Measurements from ENCODE around the gene ORM2. TPM values are rescaled to one million over a fixed set of nuclear protein-coding genes. Genes with fewer than 3 reads are reported as not detected.

ORM2 gene
- total and polyA plus RNA-seq, 2 of the 13 experiments (the other 11 are each of a cell fraction or from before 2014, with no cell fraction given), result 565 to 824 TPM

DNA sequence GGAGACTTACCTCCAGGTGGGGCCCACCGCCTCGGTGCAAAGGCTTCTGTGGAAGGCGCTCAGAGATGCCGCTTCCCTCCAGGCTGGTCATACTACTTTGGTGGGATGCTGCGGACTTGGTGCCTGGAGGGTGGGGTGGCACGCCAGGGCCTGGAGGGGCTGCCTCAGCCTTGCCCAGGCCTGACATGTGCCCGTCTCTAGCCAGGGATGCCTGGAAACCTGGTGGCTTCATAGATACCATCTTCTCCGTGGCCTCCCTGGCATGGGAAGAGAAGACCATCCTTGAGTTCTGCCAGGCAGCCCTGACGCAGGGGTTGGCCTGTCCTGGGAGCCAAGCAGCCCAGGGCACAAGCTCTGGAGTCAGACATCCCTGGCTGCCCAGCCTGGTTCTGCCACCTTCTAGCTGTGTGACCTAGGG is 28.3 kb downstream of the ORM2 start:
- TF ChIP-seq PCBP1 (IDR thresholded peaks at IDR 0.05; ENCODE audit: borderline replicate concordance, low read depth, low read length) (no peak), ARID2 (CRISPR knock-in tag; IDR thresholded peaks at IDR 0.05; ENCODE audit: borderline replicate concordance) (no peak), CEBPB (IDR thresholded peaks at IDR 0.05; ENCODE audit: borderline replicate concordance, low read depth, low read length) (no peak), ZNF354B (CRISPR knock-in tag; IDR thresholded peaks at IDR 0.05) (no peak), ZKSCAN8 (CRISPR knock-in tag; IDR thresholded peaks at IDR 0.05; ENCODE audit: borderline replicate concordance) (no peak), KAT2B (IDR thresholded peaks at IDR 0.05; ENCODE audit: borderline replicate concordance, low read depth, low read length) (no peak), RBFOX2 (IDR thresholded peaks at IDR 0.05; ENCODE audit: low read depth, low read length) (no peak), CHCHD3 (CRISPR knock-in tag; IDR thresholded peaks at IDR 0.05) (no peak), ZNF660 (CRISPR knock-in tag; IDR thresholded peaks at IDR 0.05; ENCODE audit: borderline replicate concordance, low read depth) (no peak), ZBTB3 (CRISPR knock-in tag; IDR thresholded peaks at IDR 0.05; ENCODE audit: borderline replicate concordance, low read depth) (no peak), NAIF1 (CRISPR knock-in tag; IDR thresholded peaks at IDR 0.05; ENCODE audit: borderline replicate concordance) (no peak), ISX (CRISPR knock-in tag; conservative IDR thresholded peaks at IDR 0.05) (no peak), ZNF782 (CRISPR knock-in tag; IDR thresholded peaks at IDR 0.05; ENCODE audit: borderline replicate concordance) (no peak), KLF16 (CRISPR knock-in tag; IDR thresholded peaks at IDR 0.05) (no peak), ZNF891 (CRISPR knock-in tag; IDR thresholded peaks at IDR 0.05) (no peak), ZNF775 (CRISPR knock-in tag; IDR thresholded peaks at IDR 0.05; ENCODE audit: borderline replicate concordance) (no peak)
- TF ChIP-seq, protein P1, sequence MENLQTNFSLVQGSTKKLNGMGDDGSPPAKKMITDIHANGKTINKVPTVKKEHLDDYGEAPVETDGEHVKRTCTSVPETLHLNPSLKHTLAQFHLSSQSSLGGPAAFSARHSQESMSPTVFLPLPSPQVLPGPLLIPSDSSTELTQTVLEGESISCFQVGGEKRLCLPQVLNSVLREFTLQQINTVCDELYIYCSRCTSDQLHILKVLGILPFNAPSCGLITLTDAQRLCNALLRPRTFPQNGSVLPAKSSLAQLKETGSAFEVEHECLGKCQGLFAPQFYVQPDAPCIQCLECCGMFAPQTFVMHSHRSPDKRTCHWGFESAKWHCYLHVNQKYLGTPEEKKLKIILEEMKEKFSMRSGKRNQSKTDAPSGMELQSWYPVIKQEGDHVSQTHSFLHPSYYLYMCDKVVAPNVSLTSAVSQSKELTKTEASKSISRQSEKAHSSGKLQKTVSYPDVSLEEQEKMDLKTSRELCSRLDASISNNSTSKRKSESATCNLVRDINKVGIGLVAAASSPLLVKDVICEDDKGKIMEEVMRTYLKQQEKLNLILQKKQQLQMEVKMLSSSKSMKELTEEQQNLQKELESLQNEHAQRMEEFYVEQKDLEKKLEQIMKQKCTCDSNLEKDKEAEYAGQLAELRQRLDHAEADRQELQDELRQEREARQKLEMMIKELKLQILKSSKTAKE (CRISPR knock-in tag; IDR thresholded peaks at IDR 0.05; ENCODE audit: borderline replicate concordance), result no peak
- TF ChIP-seq, protein P2, sequence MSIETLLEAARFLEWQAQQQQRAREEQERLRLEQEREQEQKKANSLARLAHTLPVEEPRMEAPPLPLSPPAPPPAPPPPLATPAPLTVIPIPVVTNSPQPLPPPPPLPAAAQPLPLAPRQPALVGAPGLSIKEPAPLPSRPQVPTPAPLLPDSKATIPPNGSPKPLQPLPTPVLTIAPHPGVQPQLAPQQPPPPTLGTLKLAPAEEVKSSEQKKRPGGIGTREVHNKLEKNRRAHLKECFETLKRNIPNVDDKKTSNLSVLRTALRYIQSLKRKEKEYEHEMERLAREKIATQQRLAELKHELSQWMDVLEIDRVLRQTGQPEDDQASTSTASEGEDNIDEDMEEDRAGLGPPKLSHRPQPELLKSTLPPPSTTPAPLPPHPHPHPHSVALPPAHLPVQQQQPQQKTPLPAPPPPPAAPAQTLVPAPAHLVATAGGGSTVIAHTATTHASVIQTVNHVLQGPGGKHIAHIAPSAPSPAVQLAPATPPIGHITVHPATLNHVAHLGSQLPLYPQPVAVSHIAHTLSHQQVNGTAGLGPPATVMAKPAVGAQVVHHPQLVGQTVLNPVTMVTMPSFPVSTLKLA (IDR thresholded peaks at IDR 0.05), result no peak
- Histone ChIP-seq H3K27me3 (ENCODE audit: control insufficient read depth in 1 of 2, insufficient read depth in 2 of 2, low read length in 2 of 2) (no peaks in the 10 kb centered on the region), H4K20me1 (ENCODE audit: insufficient read depth, low read length) (no peaks in the 10 kb centered on the region), H3K27ac (ENCODE audit: extremely low read length, insufficient read depth, low read length) (no peak overlapping the region), H3K9ac (ENCODE audit: insufficient read depth, low read depth, low read length) (no peak overlapping the region), H3K4me2 (ENCODE audit: low read depth, low read length) (no peak overlapping the region), H2AFZ (ENCODE audit: low read length) (no peak overlapping the region), H3K36me3 (replicated peaks in 1 of 2; ENCODE audit: control insufficient read depth in 1 of 2, insufficient read depth in 2 of 2, low read length in 2 of 2) (peaks cover 0 to 44% of the 10 kb centered on the region in 2 experiments; a peak in 3 of 5 replicates), H3K4me3 (replicated peaks in 1 of 3; ENCODE audit: insufficient read depth in 1 of 3, low read depth in 2 of 3, low read length in 3 of 3) (no peak overlapping the region), H3K79me2 (ENCODE audit: insufficient read depth, low read length) (no peaks in the 10 kb centered on the region), H3K9me3 (ENCODE audit: low read length) (no peaks in the 10 kb centered on the region), H3K4me1 (ENCODE audit: insufficient read depth, low read length) (no peaks in the 10 kb centered on the region)
- BruUV-seq (replicated peaks), result no TSS peak
- intact Hi-C loops (cut with micrococcal nuclease; ENCODE audit: unreplicated experiment) (no loop called here), in situ Hi-C loops (cut with HindIII; ENCODE audit: extremely low pct_ligation_motif_present, low pct_unique_long_range_greater_than_20kb) (no loop called here)
- 95% methylated on average over 5 of the region's 9 CpGs for WGBS (ENCODE audit: low lambda C conversion rate)
- POLR2A ChIA-PET, result no interaction called here
- CTCF ChIA-PET (ENCODE audit: low intra/inter-chr PET ratio, low total read pairs), result no interaction called here
- FAIRE-seq (no peak), DNase-seq (ENCODE audit: low spot score) (no peak), ATAC-seq (no peak)

Data from HepG2 (cell line).